ENCODE data around the gene TECPR1.
"Not testable (repeated sequence)": the region's sequence is repeated elsewhere in the genome, so short reads cannot be mapped to it uniquely, and the experiment has no call there.

Gene TECPR1

DNA sequence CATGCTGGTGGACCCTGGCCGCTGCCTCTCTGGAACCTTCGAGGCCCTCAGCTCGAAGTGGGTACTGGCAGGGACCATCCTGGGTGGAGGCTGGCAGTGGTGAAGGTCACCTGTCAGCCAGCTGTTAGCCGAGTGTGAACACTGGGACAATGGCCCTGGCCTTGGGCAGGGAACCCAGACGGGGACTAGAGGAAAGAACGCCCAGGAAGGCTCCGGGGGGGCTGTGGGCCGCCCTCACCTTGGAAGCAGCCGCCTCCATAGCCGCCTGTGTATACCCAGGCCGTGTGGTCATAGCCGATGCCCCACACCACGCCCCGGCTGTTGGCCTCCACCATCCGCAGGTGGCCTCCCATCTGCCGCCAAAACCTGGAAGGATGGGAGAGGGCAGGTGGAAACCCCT is 23.2 kb downstream of the TECPR1 start:
- in situ Hi-C loops (cut with MboI; ENCODE audit: low sequenced_read_pairs), result no loop called here

DNA sequence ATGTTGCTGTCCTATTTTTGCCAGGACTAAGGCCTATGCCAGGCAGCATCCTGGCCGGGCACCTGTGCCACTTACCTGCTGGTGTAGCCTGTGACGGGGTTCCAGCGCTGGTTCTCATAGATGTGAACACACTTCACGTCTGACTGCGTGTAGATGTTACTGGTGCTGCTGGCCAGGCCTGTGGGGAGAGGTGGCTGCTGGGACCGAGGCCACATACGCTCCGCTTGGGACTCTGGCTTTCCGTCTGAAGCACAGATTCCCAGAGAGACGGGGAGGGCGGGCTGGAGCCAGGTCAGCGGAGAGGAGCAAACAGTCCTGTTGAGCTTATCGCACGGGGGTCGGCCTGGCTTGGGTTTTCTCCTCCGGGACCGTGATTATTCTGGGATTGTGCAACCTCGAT is 24.1 kb downstream of the TECPR1 start:
- in situ Hi-C loops (cut with MboI; ENCODE audit: low sequenced_read_pairs), result no loop called here

DNA sequence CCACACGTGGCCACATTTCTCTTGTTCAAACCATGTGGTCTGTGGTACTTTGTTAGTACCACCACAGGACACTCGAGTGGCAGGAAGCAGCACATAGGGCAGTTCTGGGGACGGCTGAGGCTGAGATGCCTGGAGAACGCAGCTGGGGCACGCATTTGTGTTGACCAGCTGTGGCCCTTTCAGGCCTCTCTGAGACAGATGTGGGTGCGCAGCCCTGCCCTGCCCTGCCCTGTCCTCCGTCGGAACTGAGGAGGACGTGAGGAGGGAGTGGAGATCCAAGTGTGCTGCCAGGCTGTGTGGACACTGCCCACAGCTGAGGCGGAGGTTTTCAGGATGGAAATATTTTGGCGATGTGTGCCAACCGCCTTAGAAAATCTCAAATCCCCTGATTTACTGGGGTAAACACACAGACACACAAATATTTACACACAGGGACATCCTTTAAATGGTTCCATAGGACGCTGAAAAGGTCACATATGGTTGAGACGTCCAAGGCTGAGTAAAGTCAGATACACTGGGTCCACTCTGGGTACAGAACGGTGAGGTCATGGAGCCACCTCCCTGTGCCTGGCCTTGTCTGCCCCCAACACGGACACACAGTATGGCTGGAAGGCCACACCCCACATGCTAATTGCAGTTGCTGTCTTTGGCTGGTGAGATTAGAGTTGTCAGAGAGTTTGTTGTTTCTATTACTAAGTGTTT is 26.0 kb downstream of the TECPR1 start:
- in situ Hi-C loops (cut with MboI; ENCODE audit: low sequenced_read_pairs), result no loop called here

DNA sequence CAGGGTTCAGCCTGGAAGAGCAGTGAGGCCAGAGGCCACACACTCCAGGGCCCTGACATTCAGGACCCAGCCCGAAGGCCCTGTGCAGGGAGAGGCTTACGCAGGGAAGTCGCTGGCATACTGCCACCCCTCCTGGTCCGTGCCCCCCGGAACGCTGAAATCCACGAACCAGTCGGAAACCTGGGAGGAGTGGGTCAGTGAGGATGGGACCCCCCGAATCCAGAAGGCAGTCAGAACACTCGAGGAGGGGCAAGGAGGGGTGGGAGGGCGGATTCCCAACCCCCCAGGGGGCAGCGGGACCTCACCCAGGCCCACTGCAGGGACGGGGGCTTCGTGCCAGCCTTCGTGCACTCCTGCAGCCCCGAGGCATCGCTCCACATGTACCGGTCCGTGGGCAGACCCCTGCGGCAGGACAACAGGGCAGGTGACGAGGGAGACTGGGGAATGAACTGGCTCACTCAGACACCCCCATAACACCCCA is 27.3 kb downstream of the TECPR1 start:
- in situ Hi-C loops (cut with MboI; ENCODE audit: low sequenced_read_pairs), result no loop called here

DNA sequence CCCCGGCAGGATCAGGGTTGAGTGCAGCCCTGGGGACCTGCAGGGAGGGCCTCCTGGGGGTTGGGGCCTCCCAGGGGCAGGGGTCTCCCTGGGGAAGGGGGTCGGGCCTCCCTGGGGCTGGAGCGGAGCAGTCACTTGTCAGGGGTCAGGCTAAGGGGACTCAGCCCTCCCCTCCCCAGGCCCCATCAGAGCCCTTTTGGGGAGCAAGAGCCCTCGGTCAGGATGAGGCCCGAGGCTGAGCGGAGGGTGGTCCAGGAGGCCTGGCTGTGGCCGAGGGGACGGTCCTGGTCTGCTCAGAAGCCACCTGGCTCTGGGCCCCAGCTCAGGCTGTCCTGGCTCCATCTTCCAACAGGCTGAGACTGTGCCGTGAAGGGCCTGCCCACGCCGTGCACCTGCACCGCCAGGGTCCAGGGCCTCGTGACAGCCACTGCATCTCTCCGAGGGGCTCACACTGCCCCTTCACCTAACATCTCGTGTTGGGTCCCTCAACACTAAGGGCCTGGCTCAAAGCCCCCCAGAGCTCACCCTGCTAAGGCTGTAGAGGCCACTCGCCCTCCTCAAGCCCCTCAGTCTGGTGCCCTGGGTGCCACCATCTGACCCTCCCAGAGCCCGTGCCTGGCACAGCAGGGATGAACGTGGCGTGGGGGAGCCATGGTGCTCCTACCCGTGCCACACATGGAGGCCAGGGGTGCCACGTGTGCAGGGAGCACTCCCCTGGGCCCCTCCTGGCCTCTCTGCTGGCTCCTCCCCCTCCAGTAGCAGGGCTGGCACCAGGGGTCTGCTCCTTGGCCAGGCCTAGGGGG is 27.9 kb downstream of the TECPR1 start:
- in situ Hi-C loops (cut with MboI; ENCODE audit: low sequenced_read_pairs), result no loop called here

- in situ Hi-C loops (cut with MboI; ENCODE audit: low sequenced_read_pairs), result no loop called here
Measured at GRCh38 chr7:98223351-98223897, 28.6 kb downstream of the TECPR1 start.

- in situ Hi-C loops (cut with MboI; ENCODE audit: low sequenced_read_pairs), result no loop called here
Measured at GRCh38 chr7:98222533-98223195, 29.4 kb downstream of the TECPR1 start.

DNA sequence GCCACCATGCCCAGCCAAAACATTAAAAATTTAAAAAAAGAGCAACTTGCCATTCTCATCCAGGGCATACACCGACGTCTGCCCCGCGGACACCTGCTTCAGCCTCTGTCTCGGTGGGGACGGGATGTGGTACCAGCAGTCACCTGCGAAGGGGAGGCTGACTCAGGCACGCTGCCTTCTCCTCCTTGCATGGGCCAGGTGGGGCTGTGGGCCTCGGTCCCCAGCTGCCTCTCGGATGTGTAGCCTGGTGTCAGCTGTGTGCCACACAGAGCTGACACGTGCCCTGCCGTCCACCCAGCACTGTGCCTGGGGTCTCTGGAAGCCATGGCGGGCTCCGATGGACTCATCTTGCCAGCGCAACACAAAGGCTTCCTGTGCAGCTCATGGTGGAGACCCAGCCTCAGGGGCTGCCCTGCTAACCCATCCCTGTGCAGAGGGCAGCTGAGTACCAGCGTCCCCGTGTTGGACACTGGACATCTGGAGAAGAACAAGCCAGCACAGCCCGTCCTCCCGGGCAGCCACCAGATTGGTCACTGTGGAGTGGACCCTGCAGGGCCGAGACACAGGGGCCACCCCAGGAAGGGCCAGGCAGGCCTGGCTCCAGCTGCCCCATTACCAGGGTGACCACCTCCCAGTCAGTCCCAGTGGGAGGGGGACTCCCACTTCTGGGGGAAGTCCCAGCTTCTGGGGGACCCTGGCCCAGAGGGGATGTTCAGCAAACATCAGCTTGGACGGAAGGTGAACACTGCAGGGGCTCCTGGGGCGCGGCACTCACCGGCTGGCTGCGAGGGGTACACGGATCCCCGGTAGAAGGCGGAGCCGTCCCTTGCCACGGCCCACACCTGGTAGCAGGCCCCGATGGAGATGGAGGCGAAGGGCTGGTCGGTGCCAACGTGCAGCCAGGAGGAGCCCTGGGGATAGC is 30.2 kb downstream of the TECPR1 start:
- in situ Hi-C loops (cut with MboI; ENCODE audit: low sequenced_read_pairs), result no loop called here

GRCh38 chr7:98219382-98219781 is 32.6 kb downstream of the TECPR1 start:
- in situ Hi-C loops (cut with MboI; ENCODE audit: low sequenced_read_pairs), result not testable (repeated sequence)

- in situ Hi-C loops (cut with MboI; ENCODE audit: low sequenced_read_pairs), result no loop called here
Measured at GRCh38 chr7:98217623-98218582, 34.1 kb downstream of the TECPR1 start.

DNA sequence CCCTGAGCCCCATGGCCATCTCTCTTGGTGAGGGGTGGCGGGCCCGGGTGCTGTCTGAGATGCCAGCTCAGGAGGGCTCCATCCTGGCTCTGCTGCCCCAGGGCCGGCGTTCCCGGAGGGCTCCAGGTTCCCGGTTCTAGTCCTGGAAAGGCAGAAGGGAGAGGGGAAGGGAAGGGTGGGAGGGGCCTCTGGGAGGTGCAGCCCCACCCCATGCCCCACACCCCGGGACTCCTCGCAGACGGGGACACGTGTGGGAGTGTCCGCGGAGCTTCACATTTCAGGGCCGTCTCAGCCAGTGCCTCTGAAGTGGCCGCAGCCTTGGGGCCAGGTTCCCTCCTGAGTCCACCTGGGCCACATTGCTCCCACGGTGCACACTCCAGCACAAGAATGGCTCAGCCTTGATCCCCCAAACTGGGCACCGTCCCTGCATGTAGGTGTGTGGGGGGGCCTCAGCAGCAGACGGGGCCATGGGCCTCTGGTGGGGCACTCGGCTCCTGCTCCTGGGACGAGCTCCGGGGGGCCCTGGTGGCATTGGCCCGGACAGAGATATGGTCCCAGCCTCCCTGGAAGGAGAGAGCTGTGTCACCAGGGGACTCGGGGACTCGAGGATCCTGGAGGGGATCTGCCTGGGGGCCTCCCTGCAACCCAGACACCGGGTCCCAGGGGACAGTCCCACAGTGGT is 35.0 kb downstream of the TECPR1 start:
- in situ Hi-C loops (cut with MboI; ENCODE audit: low sequenced_read_pairs), result no loop called here

DNA sequence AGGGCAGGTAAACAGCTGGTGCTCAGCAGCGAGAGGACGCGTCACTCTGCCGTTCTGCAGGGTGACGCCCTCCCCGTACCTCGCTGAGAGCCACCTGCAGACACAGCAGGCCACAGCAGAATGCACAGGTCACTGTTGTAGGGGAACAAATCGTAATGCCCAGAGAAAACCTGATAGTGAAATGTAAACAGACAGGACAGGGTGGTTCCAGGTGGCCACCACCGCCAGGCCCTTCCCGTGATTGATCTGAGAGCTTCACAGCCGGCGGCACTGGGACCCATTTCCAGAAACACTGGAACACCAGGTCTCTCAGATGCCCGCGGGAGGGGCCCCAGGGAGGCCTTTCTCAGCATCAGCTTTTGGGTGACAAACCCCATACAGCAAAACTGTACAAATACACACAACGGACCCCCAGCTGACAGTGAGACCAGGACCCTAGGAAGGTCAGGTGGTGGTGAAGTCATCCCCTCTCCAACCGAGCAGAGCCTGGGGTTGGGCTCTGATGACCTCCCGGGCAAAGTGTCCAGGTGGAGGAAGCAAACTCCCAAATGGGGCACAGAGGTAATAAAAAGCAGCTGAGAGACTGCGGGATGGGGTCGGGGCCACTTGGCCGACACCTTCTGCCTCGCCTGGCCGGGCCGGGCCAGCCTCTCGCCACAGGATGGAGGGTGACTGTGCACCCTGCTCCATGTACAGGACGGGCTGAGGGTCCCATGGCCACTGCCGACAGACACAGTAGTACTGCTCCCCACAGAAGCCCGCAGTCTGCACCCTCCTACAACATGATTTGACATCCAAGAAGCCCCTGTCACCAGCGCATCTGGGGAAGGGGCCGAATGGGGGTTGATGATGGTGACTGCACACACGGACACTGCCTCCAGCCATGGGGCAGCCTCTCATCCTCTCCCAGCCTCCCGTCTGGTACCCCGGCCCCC is 36.2 kb downstream of the TECPR1 start:
- in situ Hi-C loops (cut with MboI; ENCODE audit: low sequenced_read_pairs), result no loop called here

DNA sequence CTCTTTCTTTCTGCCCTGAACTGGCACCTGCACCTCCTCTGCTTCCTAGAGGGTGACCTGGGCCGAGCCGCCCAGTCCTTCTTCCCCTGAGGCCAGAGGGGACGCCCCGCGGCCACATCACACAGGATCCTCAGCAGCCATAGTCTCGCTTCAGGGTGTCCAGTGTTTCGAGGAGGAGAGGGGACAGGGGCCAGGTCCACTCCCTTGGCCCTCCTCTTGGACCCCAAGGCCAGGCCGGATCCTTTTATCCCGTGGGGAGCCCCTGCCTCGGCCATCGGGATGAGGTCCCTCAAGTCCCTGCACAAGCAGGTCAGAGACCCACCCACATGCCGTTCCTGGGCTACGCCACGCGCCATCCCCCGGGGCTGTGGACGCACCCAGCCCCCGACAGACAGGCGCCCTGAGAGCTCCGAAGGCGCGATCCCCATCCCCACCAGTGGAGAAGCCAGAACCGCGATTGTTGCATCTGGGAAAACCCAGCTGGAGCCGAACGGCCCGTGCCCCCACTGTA is 37.2 kb downstream of the TECPR1 start:
- in situ Hi-C loops (cut with MboI; ENCODE audit: low sequenced_read_pairs), result no loop called here

DNA sequence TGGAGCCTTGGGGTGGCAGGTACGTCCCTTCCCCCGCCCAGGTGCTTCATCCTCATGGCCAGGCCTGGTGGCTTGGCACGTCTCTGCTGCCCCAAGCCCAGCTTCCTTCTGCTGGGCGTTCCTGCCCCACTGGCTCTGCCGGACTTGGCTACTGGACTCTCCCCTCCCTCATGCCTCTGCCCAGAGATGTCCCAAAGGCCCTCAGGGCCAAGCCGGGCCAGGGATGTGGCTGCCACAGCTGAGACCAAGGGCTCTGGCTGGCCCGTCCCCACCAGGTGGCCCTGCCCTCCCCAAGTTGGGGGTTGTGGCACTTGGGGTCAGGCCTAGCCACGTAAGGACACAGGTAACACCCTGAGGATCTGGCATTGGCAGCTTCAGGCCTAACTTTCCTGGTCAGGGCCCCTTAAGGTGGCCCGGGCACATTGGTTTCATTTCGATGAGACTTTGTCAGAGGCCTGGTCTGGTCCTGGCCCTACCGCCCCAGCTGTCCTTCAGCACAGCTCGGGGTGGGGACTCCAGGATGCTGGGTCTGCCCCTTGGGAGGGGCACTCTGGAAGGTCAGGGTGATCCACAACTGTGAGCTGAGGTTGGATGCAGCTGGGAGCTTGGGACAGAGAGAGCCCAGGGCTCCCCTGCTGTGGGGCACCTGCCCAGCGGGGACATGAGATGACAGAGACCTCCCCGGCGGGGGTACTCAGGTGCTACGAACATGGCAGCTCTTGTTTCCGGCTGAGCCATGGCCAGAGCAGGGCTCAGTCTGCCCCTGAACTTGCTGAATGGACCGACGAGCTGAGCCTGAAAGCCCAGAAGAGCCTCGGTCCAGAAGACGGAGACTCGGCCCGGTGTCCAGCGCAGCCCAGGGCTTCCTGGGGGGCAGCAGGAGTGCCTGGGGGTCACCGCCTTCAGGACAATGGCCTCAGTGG is 37.9 kb downstream of the TECPR1 start:
- in situ Hi-C loops (cut with MboI; ENCODE audit: low sequenced_read_pairs), result no loop called here

DNA sequence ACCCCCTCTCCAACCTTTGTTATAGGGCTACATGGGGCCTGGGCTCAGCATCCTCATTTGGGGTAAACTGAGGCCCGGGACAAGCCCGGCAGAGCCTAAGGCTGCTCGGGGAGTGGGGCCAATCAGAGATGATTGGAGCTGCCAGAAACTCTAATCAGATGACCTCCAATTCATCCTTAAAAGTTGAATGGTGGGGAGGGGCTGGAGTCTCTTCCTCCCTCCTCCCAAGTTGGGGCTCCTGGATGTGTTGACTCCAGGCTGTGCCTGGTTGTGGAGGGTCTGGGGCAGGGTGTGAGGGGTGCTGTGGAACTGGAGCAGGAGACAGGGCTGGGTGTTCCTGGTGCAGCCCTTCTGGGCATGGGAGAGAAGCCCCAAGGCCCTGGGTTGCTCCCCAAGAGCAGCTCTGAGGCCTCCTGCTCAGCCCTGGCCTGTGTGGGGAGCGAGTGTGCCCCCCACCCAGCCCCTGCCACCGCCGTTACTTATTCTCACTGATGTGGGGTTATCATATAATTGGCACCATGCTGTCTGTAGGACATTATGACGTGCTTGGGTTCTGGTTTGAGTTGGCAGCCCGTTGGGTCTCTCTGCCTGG is 38.6 kb downstream of the TECPR1 start:
- in situ Hi-C loops (cut with MboI; ENCODE audit: low sequenced_read_pairs), result no loop called here

DNA sequence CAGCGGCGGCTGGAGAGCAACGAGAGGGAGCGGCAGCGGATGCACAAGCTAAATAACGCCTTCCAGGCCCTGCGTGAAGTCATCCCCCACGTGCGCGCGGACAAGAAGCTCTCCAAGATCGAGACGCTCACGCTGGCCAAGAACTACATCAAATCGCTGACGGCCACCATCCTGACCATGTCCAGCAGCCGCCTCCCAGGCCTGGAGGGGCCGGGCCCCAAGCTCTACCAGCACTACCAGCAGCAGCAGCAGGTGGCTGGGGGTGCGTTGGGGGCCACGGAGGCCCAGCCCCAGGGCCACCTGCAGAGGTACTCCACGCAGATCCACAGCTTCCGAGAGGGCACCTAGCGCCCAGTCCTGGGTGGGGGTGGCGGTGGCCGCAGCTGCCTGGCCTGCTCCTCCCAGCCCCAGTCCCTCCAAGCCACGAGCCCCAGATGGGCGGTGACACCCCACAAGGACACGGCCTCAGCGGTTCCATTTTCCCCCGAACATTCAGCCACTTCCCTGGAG is 39.4 kb downstream of the TECPR1 start:
- in situ Hi-C loops (cut with MboI; ENCODE audit: low sequenced_read_pairs), result no loop called here
